ENCODE results near the gene ITGB3.

ITGB3 gene

DNA sequence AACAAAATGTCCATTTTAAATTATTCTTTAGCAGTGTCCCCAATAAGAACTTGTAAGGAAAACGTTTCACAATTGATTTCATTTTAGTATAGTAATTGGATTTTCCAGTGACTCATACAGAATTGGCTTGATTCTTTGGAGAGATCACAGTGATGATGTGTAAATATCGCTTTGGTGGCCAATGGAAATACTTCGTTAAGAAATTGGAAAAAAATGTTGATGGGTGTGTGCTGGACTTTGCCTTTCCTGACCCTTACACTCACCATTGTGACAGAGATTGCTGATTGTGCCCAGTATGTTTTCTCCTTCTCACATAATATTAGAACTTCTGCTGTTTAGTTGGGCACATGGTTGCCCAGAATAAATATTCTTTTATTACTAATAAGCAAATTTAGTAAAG is 62.7 kb downstream of the ITGB3 start:
- H3K4me3 ChIP-seq (ENCODE audit: low read length), result no peak overlapping the region
- DNase-seq (ENCODE audit: low read depth, low spot score), result no peak

DNA sequence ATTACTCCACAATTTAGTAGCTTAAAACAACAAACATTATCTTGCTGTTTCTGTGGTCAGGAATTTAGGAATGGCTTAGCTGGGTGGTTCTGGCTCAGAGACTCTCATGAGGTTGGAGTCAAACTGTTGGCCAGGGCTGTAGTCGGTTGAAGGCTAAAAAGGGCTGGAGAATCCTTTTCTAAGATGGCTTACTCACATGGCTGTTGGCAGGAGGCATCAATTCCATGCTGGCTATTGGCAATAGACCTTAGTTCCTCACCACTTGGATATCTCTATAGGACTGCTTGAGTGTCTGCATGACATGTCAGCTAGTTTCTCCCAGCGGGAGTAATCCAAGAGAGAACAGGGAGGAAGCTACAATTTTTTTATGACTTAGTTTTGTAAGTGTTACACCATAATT is 63.5 kb downstream of the ITGB3 start:
- DNase-seq (ENCODE audit: low read depth, low spot score), result no peak
- no peak overlapping the region for H3K4me3 ChIP-seq (ENCODE audit: low read length)

DNA sequence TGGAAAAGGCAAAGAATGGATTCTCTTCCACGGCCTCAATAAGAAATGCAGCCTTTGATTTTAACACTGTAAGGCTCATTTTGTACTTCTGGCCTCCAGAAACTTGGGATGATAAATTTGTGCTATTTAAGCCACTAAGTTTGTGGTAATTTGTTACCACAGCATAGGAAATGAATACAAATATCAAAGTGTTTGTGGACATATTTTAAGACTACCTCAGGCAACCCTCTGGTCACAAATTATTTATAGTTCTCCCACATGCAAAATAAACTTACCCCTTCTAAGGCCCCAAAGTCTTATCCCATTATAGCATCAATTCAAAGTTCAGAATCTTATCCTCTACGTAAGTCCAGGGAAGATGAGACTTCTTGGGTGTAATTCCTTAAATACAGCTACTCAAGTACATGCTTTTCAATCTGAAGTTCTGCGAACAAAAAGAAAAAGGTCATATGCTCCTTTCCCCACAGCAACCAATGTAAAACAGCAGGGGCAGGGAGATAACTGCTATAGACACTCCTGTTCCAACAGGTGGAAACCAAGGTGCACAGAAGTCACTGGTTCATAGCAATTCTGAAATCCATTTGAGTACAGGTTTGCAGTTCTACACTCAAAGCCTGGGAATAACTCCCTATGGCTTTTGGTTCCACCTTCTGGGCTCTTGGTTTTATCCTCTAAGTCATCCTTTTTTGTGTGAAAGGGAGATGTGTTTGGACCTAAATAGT is 64.7 kb downstream of the ITGB3 start:
- H3K4me3 ChIP-seq (ENCODE audit: low read length), result no peak overlapping the region
- no peak for DNase-seq (ENCODE audit: low read depth, low spot score)

DNA sequence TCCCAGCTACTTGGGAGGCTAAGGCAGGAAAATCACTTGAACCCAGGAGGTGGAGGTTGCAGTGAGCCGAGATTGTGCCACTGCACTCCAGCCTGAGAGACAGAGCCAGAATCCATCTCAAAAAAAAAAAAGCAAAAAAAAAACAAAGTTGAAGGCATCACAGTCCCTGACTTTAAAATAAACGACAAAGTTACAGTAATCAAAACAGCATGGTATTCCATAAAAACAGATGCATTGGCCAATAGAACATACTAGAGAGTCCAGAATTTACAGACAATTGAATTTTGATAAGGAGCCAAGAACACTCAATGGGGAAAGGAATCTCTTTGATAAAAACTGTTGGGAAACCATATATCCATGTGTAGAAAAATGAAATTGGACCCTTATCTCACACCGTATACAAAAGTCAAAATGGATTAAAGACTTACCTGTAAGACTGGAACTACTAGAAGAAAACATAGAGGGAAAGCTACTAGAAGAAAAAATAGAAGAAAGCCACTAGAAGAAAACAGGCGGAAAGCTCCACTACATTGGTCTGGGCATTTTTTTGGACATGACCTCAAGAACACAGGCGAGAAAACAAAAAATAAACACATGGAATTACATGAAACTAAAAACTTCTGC is 67.4 kb downstream of the ITGB3 start:
- no peak for DNase-seq (ENCODE audit: low read depth, low spot score)
- no peak overlapping the region for H3K4me3 ChIP-seq (ENCODE audit: low read length)

DNA sequence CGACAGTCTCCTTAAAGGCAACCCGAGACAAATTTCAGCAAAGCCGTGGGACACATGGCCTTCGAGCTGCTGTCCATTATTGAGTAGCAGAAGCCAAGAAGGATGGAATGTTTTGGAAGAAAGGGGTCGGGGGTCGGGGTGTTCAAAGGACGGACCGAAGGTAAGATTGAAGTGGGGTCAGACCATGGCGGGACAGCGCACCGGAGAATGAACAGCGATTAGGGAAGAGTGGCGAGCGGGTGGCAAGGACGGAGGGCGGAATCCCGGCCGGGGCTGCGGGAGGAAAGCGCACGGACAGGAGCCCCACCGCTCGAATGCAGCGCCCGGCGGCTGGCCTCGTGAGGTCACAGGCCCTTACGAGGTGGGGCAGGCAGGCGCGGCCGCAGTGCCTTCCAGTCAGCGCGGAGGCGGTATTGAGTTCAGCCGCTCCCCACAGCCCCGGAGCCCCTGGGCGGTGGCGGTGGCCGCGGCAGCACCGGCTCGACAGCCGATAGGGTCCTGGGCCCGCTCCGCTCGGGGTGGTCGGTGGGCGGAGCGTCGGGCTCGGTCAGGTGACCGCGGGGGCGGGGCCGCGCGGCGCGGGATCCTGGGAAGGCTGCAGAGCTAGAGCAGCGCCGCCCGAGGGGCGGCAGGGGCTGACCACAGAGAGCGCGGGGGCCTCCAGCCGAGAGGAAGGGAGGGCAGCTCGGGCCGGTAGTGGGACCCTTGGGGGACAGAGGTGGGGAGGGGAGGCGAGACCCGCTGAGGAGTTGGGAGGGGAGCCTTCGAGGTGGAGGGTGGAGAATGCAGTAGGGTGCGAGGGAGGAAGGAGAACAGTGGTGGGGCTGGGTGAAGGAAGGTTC is 70.0 kb downstream of the ITGB3 start, which contains the start of gene EFCAB13:
TSS of gene EFCAB13 (plus strand) at position 574 of the 842 bp plus-strand sequence. CDS start 4,399 bp downstream, outside the sequence.
- no peak for DNase-seq (ENCODE audit: low read depth, low spot score)
- peak within 1 kb of the TSS; percentile 54 for H3K4me3 ChIP-seq (ENCODE audit: low read length)

DNA sequence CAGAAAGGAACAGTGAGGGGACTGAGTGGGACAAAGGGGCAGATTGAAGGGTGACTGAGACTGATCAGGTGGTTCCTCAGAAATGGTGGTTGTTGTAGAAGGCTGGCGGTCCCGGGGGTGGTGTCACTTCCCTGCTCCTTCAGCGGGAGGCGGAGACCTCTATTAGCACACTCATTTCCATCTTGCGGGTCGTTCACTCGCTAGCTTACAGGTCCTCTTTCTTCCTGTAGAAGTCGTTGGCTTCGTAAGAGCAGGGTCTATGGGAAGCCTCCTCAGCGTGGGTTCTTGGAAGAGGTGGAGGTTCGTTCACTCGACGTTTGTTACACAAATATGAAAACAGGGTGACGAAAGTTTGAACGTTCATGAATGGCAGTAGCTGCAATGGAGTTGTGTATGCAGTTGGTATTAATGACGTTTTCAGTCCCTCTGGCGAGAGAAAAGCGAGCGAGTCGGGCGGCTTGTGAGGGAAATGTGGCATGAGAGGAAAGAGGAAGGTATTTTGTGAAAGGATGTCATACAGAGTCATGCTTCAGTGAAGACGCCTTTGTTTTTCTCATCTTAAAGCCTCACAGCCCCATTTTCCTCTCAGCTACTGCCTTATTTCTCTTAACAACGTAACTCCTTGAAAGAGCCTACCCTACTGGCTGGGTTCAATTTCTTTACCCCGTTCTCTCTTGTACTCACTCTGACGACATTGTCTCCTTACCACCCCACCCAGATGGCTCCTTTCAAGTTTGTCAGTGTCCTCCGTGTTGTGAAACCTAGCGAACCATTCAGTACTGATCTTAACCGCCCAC is 70.8 kb downstream of the ITGB3 start:
- H3K4me3 ChIP-seq (ENCODE audit: low read length), result peak overlapping the region; percentile 54
- peak; percentile 26 for DNase-seq (ENCODE audit: low read depth, low spot score)

DNA sequence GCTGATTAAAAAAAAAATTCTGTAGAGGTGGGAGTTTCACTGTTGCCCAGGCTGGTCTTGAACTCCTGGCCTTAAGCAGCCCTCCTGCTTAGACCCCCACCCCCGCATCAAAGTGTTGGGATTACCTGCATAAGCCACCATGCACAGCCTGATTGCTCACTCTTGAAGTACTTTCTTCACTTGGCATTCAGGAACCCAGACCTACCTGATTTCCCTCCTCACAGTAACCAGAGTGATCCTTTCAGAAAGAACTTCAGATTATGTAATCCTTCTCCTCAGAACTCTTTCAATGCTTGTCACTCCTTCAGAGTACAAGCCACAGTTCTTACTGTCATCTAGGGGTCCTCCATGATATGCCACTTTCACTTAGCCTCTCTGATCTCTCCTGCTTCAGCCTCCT is 71.5 kb downstream of the ITGB3 start:
- no peak overlapping the region for H3K4me3 ChIP-seq (ENCODE audit: low read length)
- DNase-seq (ENCODE audit: low read depth, low spot score), result no peak

DNA sequence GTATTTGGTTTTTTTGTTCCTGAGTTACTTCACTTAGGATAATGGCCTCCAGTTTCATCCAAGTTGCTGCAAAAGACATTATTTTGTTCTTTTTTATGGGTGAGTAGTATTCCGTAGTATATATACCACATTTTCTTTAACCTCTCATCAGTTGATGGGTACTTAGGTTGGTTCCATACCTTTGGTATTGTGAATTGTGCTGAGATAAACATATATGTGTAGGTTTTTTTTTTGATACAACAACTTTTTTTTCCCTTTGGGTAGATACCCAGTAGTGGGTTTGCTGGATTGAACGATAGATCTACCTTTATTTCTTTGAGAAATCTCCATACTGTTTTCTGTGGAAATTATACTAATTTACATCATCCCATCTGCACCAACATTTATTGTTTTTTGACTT is 76.9 kb downstream of the ITGB3 start:
- H3K4me3 ChIP-seq (ENCODE audit: low read length), result no peak overlapping the region

DNA sequence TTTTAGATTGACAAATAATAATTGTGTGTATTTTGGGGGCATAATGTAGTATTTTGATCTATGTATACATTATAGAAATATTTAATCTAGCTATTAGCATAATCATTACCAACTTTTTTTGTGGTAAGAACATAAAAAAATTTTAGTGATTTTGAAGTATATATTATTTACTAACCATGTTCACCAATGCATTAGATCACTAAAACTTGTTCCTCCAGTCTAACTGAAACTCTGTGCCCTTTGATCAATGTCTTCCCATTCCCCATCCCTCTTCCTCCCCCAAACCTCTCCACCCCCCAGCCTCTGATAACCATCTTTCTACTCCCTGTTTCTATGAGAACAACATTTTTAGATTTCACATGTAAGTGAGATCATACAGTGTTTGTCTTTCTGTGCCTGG is 78.7 kb downstream of the ITGB3 start:
- no peak for DNase-seq (ENCODE audit: low read depth, low spot score)
- H3K4me3 ChIP-seq (ENCODE audit: low read length), result no peak overlapping the region

More for the DNA sequence above, 76.9 kb downstream of the ITGB3 start:
- DNase-seq (ENCODE audit: low read depth, low spot score), result no peak

DNA sequence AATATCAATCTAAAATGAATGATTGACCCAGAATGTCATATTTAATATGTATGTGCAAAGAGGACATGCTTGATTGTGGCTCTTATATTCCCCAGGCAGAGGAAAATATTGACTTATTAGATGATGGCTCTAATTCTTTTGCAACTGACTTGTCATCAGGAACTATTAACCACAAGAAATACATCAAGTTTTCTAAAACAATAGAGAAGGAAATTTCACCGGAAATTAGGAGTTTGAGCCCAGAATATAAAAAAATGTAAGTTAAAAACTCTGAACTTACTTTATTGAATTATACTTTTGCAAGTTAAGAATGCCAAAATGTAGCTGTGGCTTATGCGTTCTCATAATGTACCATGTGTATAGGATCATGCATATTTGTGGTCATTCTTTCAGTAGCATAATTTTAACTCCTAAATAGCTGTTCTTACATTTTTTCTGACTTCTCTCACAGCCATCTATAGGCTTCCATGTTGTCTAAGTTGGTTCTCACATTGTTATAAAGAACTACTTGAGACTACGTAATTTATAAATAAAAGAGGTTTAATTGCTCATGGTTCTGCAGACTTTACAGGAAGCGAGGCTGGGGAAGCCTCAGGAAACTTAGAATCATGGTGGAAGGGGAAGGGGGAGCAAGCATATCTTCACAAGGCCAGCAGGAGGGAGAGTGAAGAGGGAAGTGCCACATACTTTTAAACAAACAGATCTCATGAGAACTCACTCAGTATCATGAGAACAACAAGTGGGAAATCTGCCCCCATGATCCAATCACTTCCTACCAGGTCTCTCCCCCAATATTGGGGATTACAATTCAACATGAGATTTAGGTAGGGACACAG is 81.7 kb downstream of the ITGB3 start:
- no peak overlapping the region for H3K4me3 ChIP-seq (ENCODE audit: low read length)

DNA sequence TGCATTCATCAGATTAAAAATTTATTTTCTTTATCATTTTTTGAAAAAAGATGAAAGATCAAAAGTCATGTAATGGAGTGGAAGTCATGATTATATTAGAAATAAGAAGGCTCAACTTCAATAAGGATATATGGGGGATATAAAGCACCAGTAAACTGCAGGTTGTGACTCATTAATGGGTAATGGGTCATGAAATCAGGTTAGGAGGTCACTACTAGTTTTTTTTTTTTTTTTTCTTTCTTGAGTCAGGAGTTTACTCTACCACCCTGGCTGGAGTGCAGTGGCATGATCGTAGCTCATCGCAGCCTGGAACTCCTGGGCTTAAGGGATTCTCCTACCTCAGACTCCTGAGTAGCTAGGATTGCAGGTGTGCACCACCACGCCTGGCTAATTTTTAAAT is 84.4 kb downstream of the ITGB3 start:
- no peak for DNase-seq (ENCODE audit: low read depth, low spot score)
- no peak overlapping the region for H3K4me3 ChIP-seq (ENCODE audit: low read length)

More for the DNA sequence above, 81.7 kb downstream of the ITGB3 start:
- no peak for DNase-seq (ENCODE audit: low read depth, low spot score)

DNA sequence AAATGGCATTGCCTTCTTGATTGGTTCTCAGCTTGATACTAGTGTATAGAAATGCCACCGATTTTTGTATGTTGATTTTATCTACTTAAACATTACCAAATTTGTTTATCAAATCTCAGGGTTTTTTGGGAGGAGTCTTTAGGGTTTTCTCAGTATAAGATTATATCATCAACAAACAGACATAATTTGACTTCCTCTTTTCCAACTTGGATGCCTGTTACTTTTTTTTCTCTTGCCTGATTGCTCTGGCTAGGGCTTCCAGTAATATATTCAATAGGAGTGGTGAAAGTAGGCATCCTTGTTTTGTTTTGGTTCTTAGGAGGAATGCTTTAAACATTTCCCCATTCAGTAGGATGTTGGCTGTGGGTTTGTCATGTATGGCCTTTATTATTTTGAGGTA is 99.2 kb downstream of the ITGB3 start:
- H3K4me3 ChIP-seq (ENCODE audit: low read length), result no peak overlapping the region
- no peak for DNase-seq (ENCODE audit: low read depth, low spot score)

DNA sequence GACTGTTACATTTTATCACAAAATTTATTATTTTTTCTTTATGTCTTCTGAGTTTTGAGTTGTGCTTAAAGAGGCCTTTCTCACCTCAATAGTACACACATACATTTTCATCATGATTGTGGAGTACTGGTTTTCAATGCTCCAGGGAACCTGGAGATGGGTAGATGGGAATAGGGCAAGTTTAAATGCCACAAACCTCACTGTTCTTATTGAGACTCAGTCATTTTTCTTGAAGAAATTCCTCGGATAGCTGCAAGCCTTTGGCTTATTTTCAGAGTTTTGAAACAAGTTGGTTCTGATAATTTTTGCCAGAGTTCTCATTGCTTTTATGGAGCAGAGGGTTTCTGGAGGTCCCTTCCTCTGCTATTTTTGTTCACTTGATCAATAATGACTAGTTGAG is 105.0 kb downstream of the ITGB3 start:
- H3K4me3 ChIP-seq (ENCODE audit: low read length), result no peak overlapping the region
- no peak for DNase-seq (ENCODE audit: low read depth, low spot score)
